ENCODE results near the gene CFDP1. TPM values are rescaled to one million over a fixed set of nuclear protein-coding genes. Genes with fewer than 3 reads are reported as not detected.
A peak's percentile ranks its signal among the peaks of the same experiment; 100 is the strongest.
"Not testable (repeated sequence)": the region's sequence is repeated elsewhere in the genome, so short reads cannot be mapped to it uniquely, and the experiment has no call there.

Gene CFDP1
- total RNA-seq, 1 donor from 2014 or later = 65.6 TPM

DNA sequence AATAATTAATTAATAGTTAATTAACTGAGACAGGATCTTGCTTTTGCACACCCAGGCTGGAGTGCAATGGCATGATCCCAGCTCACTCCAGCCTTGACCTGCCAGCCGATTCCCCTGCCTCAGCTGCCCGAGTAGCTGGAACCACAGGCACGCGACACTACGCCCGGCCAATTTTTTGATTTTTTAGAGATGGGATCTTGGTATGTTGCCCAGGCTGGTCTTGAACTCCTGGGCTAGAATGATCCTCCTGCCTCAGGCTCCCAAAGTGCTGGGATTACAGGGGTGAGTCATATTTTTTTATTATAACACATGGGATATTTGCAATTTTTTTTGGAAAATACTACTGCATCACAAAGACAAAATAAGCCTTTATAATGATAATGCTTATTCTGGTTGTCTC, 151.5 kb downstream of the CFDP1 start:
- DNase-seq (ENCODE audit: extremely low spot score, unreplicated experiment) = no peak
- H3K27me3 Mint-ChIP-seq (ENCODE audit: unreplicated experiment) = no peaks in the 10 kb centered on the region
- peaks cover 22% of the 10 kb centered on the region for H3K4me1 Mint-ChIP-seq (ENCODE audit: unreplicated experiment)
- no peak overlapping the region for H3K4me3 Mint-ChIP-seq (ENCODE audit: unreplicated experiment)
- H3K36me3 Mint-ChIP-seq (ENCODE audit: unreplicated experiment) = peaks cover 11% of the 10 kb centered on the region
- TF ChIP-seq, protein P1, sequence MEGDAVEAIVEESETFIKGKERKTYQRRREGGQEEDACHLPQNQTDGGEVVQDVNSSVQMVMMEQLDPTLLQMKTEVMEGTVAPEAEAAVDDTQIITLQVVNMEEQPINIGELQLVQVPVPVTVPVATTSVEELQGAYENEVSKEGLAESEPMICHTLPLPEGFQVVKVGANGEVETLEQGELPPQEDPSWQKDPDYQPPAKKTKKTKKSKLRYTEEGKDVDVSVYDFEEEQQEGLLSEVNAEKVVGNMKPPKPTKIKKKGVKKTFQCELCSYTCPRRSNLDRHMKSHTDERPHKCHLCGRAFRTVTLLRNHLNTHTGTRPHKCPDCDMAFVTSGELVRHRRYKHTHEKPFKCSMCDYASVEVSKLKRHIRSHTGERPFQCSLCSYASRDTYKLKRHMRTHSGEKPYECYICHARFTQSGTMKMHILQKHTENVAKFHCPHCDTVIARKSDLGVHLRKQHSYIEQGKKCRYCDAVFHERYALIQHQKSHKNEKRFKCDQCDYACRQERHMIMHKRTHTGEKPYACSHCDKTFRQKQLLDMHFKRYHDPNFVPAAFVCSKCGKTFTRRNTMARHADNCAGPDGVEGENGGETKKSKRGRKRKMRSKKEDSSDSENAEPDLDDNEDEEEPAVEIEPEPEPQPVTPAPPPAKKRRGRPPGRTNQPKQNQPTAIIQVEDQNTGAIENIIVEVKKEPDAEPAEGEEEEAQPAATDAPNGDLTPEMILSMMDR (IDR thresholded peaks at IDR 0.05) = no peak
- H3K9me3 Mint-ChIP-seq (ENCODE audit: unreplicated experiment) = no peaks in the 10 kb centered on the region
- H3K27ac Mint-ChIP-seq (ENCODE audit: unreplicated experiment) = no peak overlapping the region

DNA sequence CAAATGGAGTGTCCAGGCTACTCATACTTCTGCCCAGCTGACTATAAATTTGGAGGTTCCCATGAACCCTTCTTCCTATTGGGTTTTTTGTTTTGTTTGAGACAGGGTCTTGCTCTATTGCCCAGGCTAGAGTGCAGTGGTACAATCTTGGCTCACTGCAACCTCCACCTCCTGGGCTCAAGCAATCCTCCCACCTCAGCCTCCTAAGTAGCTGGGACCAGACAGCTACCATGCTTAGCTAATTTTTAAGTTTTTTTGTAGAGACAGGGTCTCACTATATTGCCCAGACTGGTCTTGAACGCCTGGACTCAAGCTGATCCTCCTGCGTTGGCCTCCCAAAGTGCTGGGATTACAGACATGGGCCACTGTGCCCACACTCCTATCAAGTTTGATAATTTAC, 152.3 kb downstream of the CFDP1 start:
- not testable (repeated sequence) for H3K36me3 Mint-ChIP-seq (ENCODE audit: unreplicated experiment); H3K9me3 Mint-ChIP-seq (ENCODE audit: unreplicated experiment); H3K27ac Mint-ChIP-seq (ENCODE audit: unreplicated experiment); DNase-seq (ENCODE audit: extremely low spot score, unreplicated experiment); H3K27me3 Mint-ChIP-seq (ENCODE audit: unreplicated experiment); H3K4me3 Mint-ChIP-seq (ENCODE audit: unreplicated experiment)
- peaks cover 22% of the 10 kb centered on the region for H3K4me1 Mint-ChIP-seq (ENCODE audit: unreplicated experiment)

DNA sequence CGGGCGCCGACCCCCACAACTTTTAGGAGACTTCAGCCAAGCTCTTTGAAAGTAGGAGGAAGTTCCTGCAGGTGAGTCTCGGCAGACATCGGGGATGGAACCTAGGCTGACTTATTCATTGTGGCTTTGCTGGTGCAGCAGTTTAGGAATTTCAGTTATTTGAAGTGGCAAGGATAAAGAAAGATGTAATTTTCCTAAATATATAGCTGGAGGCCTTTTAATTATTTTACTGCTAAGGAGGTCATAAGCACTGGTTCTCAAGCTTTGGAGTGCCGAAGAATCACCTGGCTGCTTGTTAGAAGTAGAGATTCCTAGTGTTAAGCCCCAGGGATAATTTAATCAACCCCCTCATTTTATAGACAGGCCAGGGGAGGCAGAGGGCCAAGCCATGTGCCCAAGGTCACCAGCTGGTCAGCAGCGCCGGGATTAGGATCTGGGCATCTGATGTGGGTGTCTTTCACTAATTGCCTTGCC, 152.9 kb downstream of the CFDP1 start:
- Mint-ChIP-seq H3K4me1 (ENCODE audit: unreplicated experiment) (peaks cover 22% of the 10 kb centered on the region), H3K36me3 (ENCODE audit: unreplicated experiment) (peaks cover 5% of the 10 kb centered on the region), H3K9me3 (ENCODE audit: unreplicated experiment) (no peaks in the 10 kb centered on the region), H3K27me3 (ENCODE audit: unreplicated experiment) (no peaks in the 10 kb centered on the region), H3K27ac (ENCODE audit: unreplicated experiment) (peak overlapping the region; percentile 74), H3K4me3 (ENCODE audit: unreplicated experiment) (no peak overlapping the region)
- TF ChIP-seq, protein P1 (IDR thresholded peaks at IDR 0.05) = no peak
- no peak for DNase-seq (ENCODE audit: extremely low spot score, unreplicated experiment)

DNA sequence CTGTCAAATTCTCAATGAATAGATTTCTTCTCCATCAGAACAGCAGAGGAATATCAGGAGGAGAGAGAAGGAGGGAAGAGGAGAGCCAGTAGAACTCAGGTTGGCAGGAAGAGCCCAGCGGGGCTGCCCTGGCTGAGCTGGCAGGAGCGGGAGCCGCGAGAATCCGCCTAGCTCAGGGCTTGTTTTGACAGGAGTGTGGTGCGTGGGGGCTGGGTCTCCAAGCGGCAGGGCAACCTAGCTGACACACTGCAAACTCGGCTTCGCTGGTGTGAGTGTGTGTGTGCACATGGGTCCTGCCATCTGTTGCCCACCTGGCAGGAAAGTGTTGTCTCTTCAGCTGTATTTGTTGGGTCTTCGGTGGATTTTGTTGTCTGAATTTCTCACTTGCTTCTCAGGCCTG, 154.0 kb downstream of the CFDP1 start:
- H3K9me3 Mint-ChIP-seq (ENCODE audit: unreplicated experiment) = no peaks in the 10 kb centered on the region
- no peaks in the 10 kb centered on the region for H3K27me3 Mint-ChIP-seq (ENCODE audit: unreplicated experiment)
- no peak for DNase-seq (ENCODE audit: extremely low spot score, unreplicated experiment)
- peaks cover 22% of the 10 kb centered on the region for H3K4me1 Mint-ChIP-seq (ENCODE audit: unreplicated experiment)
- peak overlapping the region; percentile 74 for H3K27ac Mint-ChIP-seq (ENCODE audit: unreplicated experiment)
- H3K4me3 Mint-ChIP-seq (ENCODE audit: unreplicated experiment) = no peak overlapping the region
- H3K36me3 Mint-ChIP-seq (ENCODE audit: unreplicated experiment) = no peaks in the 10 kb centered on the region
- TF ChIP-seq, protein P1 (IDR thresholded peaks at IDR 0.05) = no peak

- Mint-ChIP-seq H3K9me3 (ENCODE audit: unreplicated experiment) (no peaks in the 10 kb centered on the region), H3K27ac (ENCODE audit: unreplicated experiment) (peak overlapping the region; percentile 18), H3K4me3 (ENCODE audit: unreplicated experiment) (no peak overlapping the region), H3K4me1 (ENCODE audit: unreplicated experiment) (peaks cover 39% of the 10 kb centered on the region), H3K27me3 (ENCODE audit: unreplicated experiment) (no peaks in the 10 kb centered on the region), H3K36me3 (ENCODE audit: unreplicated experiment) (no peaks in the 10 kb centered on the region)
- TF ChIP-seq, protein P1 (IDR thresholded peaks at IDR 0.05) = no peak
- DNase-seq (ENCODE audit: extremely low spot score, unreplicated experiment) = no peak
Measured at GRCh38 chr16:75273054-75273925, 160.0 kb downstream of the CFDP1 start.

DNA sequence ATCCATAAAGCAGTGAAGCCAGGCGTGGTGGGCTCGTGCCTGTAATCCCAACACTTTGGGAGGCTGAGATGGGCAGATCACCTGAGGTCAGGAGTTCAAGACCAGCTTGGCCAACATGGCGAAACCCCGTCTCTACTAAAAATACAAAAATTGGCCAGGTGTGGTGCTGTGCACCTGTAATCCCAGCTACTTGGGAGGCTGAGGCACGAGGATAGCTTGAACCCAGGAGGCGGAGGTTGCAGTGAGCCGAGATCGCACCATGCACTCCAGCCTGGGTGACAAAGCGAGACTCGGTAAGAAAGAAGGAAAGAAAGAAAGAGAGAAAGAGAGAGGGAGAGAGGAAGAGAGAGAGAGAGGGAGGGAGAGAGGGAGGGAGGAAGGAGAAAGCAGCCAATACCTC, 160.7 kb downstream of the CFDP1 start:
- not testable (repeated sequence) for H3K27me3 Mint-ChIP-seq (ENCODE audit: unreplicated experiment); DNase-seq (ENCODE audit: extremely low spot score, unreplicated experiment); H3K36me3 Mint-ChIP-seq (ENCODE audit: unreplicated experiment); H3K4me3 Mint-ChIP-seq (ENCODE audit: unreplicated experiment); H3K9me3 Mint-ChIP-seq (ENCODE audit: unreplicated experiment)
- Mint-ChIP-seq H3K4me1 (ENCODE audit: unreplicated experiment) (peaks cover 45% of the 10 kb centered on the region), H3K27ac (ENCODE audit: unreplicated experiment) (peak overlapping the region; percentile 78)

Data from osteocyte (in vitro differentiated cells).